Measurements from ENCODE around the gene C6orf132.

C6orf132 gene

DNA sequence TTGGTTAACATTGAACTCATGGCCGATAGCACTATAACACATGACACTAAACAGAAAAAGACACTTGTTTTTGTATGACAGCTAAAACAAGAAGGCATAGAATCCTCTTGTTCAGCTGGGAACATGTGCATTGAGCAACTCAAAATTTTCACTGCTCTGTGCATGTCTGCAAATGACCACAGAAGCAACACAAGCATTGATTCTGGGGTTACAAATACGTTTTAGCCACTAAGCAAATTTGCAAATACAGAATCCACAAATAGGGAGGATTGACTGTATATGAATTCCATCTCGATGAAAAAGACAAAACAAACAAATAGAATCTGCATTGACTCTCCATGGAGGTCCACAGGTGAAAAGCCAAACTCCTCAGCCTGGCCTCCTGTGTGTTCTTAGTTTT is 31.7 kb downstream of the C6orf132 start:
- H3K4me3 ChIP-seq (ENCODE audit: low read length): no peak overlapping the region
- DNase-seq (ENCODE audit: low read depth): no peak
- no peak for TF ChIP-seq CTCF (conservative IDR thresholded peaks at IDR 0.05; ENCODE audit: low read length)

DNA sequence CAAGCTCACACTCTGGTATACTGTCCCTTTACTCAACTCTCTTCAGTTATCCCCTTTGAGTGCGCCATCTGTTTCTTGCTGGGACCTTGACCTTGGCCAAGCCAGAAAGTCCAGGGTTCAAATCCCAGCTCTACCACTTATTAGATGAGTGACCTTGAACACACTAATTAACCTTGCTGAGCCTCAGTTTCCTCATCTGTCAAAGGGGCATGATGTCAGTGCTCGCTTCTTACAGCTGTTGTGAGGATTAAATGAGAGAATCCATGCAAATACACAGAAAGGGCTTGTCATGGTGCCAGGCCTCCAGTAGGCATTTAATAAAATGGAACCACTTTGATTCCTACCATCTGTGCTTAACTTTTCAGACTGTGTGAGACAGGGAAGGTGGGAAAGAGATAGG is 34.3 kb downstream of the C6orf132 start:
- TF ChIP-seq CTCF (conservative IDR thresholded peaks at IDR 0.05; ENCODE audit: low read length): no peak
- no peak overlapping the region for H3K4me3 ChIP-seq (ENCODE audit: low read length)
- DNase-seq (ENCODE audit: low read depth): no peak

DNA sequence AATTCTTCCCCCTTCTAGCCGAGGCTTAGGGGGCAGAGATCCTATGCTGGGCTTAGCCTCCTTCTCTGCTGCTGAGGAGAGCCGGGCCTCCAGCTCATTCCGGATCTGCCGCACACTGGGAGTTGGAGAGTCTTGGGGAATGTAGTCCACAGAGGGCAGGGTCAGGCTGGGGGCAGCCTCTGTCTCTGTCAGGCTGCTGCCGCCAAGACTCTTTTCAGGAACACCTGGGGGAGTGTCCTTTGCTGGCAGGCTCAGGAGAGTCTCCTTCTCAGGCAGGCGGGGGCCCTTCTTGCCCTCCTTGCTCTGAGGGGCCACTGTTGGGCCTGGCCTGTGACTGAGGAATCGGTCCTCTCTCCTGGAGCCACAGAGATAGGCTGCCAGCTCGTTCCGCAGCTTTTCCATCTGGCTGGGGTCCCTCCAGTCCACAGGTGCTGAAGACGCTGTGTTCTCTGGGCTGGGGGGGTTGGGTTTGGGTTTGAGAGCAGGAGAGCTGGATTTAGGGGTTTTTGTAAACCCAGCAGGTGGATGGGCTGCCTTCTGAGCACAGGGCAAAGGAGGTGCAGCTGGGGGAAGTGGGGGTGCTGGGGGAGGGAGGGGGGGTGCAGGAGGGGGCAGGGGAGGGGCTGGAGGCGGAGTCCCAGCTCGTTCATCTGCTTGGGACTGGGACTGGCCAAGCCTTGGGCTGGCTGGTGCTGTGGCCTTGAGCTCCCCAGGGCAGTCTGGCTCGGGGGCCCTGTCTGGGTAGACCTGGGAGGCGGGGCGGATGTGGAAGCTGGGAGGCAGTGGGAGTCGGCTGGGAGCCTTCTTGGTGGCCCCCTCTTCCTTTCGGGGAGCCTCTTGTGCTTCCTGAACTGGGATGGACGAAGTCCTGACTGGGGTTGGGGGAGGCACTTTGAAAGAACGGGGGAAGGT is 36.1 kb downstream of the C6orf132 start:
- no peak for TF ChIP-seq CTCF (conservative IDR thresholded peaks at IDR 0.05; ENCODE audit: low read length)
- no peak for DNase-seq (ENCODE audit: low read depth)
- no peak overlapping the region for H3K4me3 ChIP-seq (ENCODE audit: low read length)

- DNase-seq (ENCODE audit: low read depth): no peak
- no peak overlapping the region for H3K4me3 ChIP-seq (ENCODE audit: low read length)
- no peak for TF ChIP-seq CTCF (conservative IDR thresholded peaks at IDR 0.05; ENCODE audit: low read length)
These were observed 36.7 kb downstream of the C6orf132 start for GRCh38 chr6:42105709-42106108.

DNA sequence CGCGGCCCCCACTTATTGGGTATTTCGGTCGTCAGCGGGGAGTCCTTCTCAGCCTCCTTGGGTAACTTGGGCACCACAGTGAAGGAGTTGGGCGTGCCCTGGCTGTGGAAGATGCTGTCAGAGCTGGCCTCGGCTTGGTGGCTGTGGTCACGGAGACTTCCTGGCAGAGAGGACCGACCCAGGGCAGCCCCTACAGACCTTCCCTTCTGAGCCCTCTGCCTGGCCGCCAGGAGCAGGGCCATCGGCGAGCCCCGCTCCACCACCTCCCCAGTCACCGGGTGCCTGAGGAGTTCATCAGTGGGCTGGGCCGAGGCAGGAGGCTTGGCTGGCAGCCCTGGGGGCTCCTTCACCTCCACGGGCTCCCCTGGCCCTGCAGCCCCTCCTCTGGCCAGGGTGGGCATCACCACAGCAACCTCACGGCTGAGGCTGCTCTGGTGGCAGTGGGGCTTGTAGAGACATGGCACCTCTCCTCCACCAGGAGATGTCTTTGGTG is 37.2 kb downstream of the C6orf132 start:
- no peak overlapping the region for H3K4me3 ChIP-seq (ENCODE audit: low read length)
- no peak for TF ChIP-seq CTCF (conservative IDR thresholded peaks at IDR 0.05; ENCODE audit: low read length)
- DNase-seq (ENCODE audit: low read depth): no peak

- DNase-seq (ENCODE audit: low read depth): no peak
- TF ChIP-seq CTCF (conservative IDR thresholded peaks at IDR 0.05; ENCODE audit: low read length): no peak
- no peak overlapping the region for H3K4me3 ChIP-seq (ENCODE audit: low read length)
These were observed 37.7 kb downstream of the C6orf132 start for GRCh38 chr6:42104804-42105125.
